BLaER1 (cell line): ENCODE data around the gene ITSN1.
"Not testable (repeated sequence)": the region's sequence is repeated elsewhere in the genome, so short reads cannot be mapped to it uniquely, and the experiment has no call there.

ENCODE experiments used
- H3K27ac ChIP-seq: shearing (Covaris generic); formaldehyde crosslinking; 2 replicates; pipeline ENCODE4 v1.8.1; 2022
- H3K27me3 ChIP-seq: shearing (Covaris generic); formaldehyde crosslinking; 2 replicates; pipeline ENCODE4 v1.8.1; 2022
- H3K36me3 ChIP-seq: shearing (Covaris generic); formaldehyde crosslinking; 2 replicates; pipeline ENCODE4 v1.8.1; 2022
- H3K4me1 ChIP-seq: shearing (Covaris generic); formaldehyde crosslinking; 2 replicates; pipeline ENCODE4 v1.8.1; 2022
- H3K4me2 ChIP-seq: shearing (Covaris generic); formaldehyde crosslinking; 2 replicates; pipeline ENCODE4 v1.8.1; 2022
- H3K4me3 ChIP-seq: shearing (Covaris generic); formaldehyde crosslinking; 2 replicates; pipeline ENCODE4 v1.8.1; 2022
- H3K9ac ChIP-seq: shearing (Covaris generic); formaldehyde crosslinking; 2 replicates; pipeline ENCODE4 v1.8.1; 2022
- H3K9me3 ChIP-seq: shearing (Covaris generic); formaldehyde crosslinking; 2 replicates; pipeline ENCODE4 v1.8.1; 2022
- H4K20me1 ChIP-seq: shearing (Covaris generic); formaldehyde crosslinking; 2 replicates; pipeline ENCODE4 v1.8.1; 2022
- Cebpa-rat ChIP-seq: shearing (Covaris generic); IDR thresholded peaks from 2 replicates; pipeline ENCODE4 v1.8.1; 2022

ITSN1 gene

DNA sequence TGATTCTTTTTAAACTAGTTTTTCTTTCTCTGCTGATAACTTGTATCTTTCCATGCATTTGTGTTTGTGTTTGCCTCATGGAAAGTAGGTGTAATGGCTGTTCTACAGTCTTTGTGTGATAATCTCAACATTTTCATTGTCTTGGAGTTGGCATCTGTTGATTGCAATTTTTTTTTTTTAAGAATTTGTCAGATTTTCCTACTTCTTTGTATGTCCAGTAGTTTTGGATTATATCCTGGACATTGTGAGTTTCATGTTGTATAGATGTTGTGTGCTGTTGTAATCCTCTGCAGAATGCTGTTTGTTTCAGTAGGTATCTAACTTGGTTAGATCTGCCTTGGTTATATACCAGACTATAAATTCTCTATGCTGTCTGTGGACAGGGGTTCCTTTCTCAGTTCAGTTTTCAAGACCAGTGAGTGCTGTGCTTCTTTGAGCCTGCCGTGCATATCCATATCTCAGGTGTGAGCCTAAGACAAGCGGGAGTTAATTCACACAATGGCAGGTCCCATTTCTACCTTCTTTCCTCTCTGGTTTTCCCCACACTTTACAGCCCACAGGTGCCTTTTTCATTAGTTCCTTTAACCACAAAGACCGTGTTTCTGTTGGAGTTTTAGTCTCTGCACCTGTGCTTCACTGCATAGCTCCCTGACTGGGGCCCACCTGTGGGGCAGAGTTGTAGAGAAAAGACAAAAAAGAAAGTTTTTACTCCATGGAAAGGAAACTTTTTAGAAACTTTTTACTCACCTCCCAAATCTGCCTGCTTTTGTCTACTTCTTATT lies 69.9 kb downstream of the ITSN1 start:
- Histone ChIP-seq H3K27me3 (no peaks in the 10 kb centered on the region), H3K9me3 (peaks cover 33% of the 10 kb centered on the region), H3K4me2 (no peak overlapping the region), H3K9ac (no peak overlapping the region), H3K27ac (no peak overlapping the region), H3K4me1 (no peaks in the 10 kb centered on the region), H4K20me1 (no peaks in the 10 kb centered on the region), H3K4me3 (no peak overlapping the region), H3K36me3 (no peaks in the 10 kb centered on the region)
- no peak for TF ChIP-seq Cebpa-rat

DNA sequence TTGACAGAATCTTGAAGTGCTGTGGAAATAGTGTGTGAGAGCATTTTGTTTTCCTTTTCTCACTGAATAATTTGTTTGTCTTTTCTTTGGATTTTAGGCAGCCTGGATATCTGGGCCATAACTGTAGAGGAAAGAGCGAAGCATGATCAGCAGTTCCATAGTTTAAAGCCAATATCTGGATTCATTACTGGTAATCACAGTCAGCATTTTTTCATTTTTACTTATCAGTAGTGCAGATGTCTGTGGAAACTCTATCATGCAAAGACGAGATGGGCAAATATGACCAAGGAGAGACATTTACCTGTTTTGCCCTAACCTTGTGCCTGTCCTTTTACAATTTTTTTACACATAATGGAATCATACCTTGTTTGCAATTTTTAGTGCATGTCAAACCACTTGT lies 78.8 kb downstream of the ITSN1 start:
- H3K9ac ChIP-seq = no peak overlapping the region
- no peaks in the 10 kb centered on the region for H3K27me3 ChIP-seq
- no peak for TF ChIP-seq Cebpa-rat
- H3K36me3 ChIP-seq = 0 out of 2 replicates have a peak, but pooled peaks cover 6% of the 10 kb centered on the region
- no peaks in the 10 kb centered on the region for H3K9me3 ChIP-seq
- H4K20me1 ChIP-seq = no peaks in the 10 kb centered on the region
- no peak overlapping the region for H3K27ac ChIP-seq
- no peak overlapping the region for H3K4me2 ChIP-seq
- H3K4me1 ChIP-seq = no peaks in the 10 kb centered on the region
- no peak overlapping the region for H3K4me3 ChIP-seq

DNA sequence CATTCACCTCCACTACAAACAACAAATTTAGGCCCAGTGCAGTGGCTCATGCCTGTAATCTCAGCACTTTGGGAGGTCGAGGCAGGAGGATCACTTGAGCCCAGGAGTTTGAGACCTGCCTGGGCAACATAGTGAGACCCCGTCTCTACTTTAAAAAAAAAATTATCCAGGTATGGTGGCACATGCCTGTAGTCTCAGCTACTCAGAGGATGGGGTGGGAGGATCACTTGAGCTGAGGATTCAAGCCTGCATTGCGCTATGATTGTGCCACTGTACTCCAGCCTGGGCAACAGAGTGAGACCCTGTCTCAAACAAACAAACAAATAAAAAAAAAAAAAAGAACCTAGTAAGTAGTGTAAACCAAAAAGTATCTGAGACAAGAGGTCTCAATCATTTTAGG lies 86.8 kb downstream of the ITSN1 start:
- not testable (repeated sequence) for H3K4me2 ChIP-seq, H3K9me3 ChIP-seq, H3K4me1 ChIP-seq, H3K9ac ChIP-seq, H3K27ac ChIP-seq, H4K20me1 ChIP-seq, H3K36me3 ChIP-seq, H3K27me3 ChIP-seq, H3K4me3 ChIP-seq

DNA sequence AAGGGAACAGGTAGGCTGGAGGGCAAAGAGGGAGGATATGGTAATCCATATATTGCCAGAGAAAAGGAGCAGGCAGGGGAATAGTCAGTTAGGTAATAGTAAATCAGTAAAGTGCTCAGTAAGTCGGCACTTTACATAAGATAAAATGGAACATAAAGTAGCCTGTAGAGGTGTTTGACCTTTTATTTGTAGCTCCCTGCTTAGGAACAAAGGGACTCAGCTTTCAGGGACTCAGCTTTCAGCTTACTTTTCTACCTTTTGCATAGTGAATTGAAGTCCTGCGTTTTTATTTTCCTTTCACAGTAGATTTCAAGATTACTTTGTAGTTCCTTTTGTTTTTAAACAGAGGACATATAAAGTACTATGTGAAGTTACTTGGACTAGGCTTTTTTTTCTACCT lies 87.3 kb downstream of the ITSN1 start:
- H3K4me3 ChIP-seq = no peak overlapping the region
- no peaks in the 10 kb centered on the region for H4K20me1 ChIP-seq
- no peaks in the 10 kb centered on the region for H3K36me3 ChIP-seq
- H3K9me3 ChIP-seq = no peaks in the 10 kb centered on the region
- H3K4me1 ChIP-seq = no peaks in the 10 kb centered on the region
- H3K27me3 ChIP-seq = no peaks in the 10 kb centered on the region
- H3K27ac ChIP-seq = no peak overlapping the region
- no peak for TF ChIP-seq Cebpa-rat
- H3K9ac ChIP-seq = no peak overlapping the region
- no peak overlapping the region for H3K4me2 ChIP-seq

DNA sequence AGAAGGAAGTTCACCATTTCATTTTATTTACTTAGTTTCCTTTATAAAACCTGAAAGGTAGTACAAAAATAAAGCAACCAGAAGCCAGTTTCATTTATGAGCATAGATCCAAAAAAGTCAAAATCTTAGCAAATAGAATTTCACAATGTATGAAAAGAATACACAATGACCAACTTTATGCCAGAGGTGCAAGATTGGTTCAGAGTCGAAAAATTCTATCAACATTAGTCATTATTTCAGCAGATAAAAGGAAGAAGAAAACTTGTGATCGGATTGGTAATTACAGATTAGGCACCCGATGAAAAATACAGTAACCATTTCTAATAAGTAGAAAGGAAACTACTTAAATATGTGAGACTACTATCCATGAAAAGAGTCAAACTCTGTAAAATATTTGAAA lies 89.1 kb downstream of the ITSN1 start:
- Histone ChIP-seq H3K27me3 (no peaks in the 10 kb centered on the region), H3K4me3 (no peak overlapping the region), H3K4me2 (no peak overlapping the region), H3K4me1 (no peaks in the 10 kb centered on the region), H3K27ac (no peak overlapping the region), H3K36me3 (no peaks in the 10 kb centered on the region), H3K9ac (no peak overlapping the region), H4K20me1 (no peaks in the 10 kb centered on the region), H3K9me3 (no peaks in the 10 kb centered on the region)
- no peak for TF ChIP-seq Cebpa-rat

DNA sequence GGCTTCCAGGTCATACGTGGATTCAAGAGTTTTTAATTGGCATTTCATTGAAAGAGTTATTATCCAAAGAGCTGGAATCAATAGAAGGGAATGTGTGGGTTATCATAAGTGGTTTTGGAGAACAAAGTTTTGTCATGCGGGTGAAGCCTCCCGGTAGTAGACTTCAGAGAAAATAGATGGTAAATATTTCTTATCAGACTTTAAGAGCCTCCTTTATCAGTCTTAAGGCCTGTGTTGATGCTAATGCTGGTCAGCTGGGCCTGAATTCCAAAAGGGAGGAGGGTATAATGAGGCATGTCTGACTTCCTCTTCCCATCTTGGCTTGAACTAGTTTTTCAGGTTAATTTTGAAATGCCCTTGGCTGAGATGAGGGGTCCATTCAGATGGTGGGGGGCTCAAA lies 89.7 kb downstream of the ITSN1 start:
- no peak for TF ChIP-seq Cebpa-rat
- Histone ChIP-seq H3K27me3 (no peaks in the 10 kb centered on the region), H4K20me1 (no peaks in the 10 kb centered on the region), H3K27ac (no peak overlapping the region), H3K9me3 (no peaks in the 10 kb centered on the region), H3K4me3 (no peak overlapping the region), H3K4me1 (no peaks in the 10 kb centered on the region), H3K36me3 (no peaks in the 10 kb centered on the region), H3K9ac (no peak overlapping the region), H3K4me2 (no peak overlapping the region)

DNA sequence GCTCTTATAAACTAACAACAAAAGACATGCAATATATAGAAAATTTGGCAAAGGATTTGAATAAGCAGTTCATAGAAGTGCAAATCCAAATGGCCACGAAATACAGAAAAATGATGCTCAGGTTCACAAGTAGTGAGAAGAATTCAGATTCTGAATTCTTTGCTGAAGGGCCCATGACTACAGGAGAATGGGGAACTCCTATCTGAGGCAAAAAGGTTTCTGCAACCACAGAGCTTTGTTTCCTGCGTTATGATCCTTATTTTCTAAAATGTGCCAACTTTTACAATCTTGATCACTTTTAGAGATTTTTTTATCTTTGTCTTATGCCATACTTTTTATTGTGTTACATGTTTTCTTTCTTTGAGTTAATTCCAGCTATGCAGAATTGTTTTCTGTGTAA lies 91.3 kb downstream of the ITSN1 start:
- no peaks in the 10 kb centered on the region for H3K4me1 ChIP-seq
- H3K4me2 ChIP-seq = no peak overlapping the region
- H3K27ac ChIP-seq = no peak overlapping the region
- no peaks in the 10 kb centered on the region for H4K20me1 ChIP-seq
- TF ChIP-seq Cebpa-rat = no peak
- H3K4me3 ChIP-seq = no peak overlapping the region
- H3K9ac ChIP-seq = no peak overlapping the region
- no peaks in the 10 kb centered on the region for H3K27me3 ChIP-seq
- H3K9me3 ChIP-seq = no peaks in the 10 kb centered on the region
- no peaks in the 10 kb centered on the region for H3K36me3 ChIP-seq

DNA sequence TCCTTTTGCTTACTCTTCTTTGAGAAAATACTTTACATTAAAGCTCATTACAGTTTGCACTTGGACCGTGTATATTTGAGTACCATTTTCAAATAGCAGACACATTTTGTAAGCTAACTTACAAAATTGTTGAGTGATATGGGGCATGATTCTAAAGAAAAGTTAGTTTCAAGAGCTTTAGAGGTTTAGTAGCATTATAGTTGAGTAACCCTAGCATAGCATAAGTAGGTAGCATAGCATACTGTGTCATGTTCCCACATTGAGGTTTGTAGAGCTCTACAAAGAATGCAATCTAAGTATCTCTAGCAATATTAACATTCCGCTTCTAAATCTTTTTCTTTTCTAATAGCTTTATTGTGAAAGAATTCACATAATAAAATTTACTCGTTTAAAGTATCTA lies 92.0 kb downstream of the ITSN1 start:
- H3K27me3 ChIP-seq = no peaks in the 10 kb centered on the region
- no peak overlapping the region for H3K9ac ChIP-seq
- H3K36me3 ChIP-seq = no peaks in the 10 kb centered on the region
- no peaks in the 10 kb centered on the region for H3K4me1 ChIP-seq
- H3K4me2 ChIP-seq = no peak overlapping the region
- H3K27ac ChIP-seq = no peak overlapping the region
- no peak overlapping the region for H3K4me3 ChIP-seq
- no peaks in the 10 kb centered on the region for H4K20me1 ChIP-seq
- no peak for TF ChIP-seq Cebpa-rat
- H3K9me3 ChIP-seq = no peaks in the 10 kb centered on the region

DNA sequence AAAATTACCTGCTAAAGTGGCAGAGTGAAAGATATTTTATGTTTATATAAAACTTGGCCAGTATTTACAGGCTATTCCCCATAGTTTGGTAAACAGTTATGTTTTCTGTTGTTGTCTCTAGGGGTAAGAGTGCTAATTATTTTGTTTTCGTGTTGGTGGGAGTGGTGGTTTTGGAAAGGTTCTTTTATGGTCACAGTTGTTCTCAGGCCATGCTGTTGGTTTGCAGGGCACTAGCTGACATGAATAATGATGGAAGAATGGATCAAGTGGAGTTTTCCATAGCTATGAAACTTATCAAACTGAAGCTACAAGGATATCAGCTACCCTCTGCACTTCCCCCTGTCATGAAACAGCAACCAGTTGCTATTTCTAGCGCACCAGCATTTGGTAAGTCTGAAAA lies 92.5 kb downstream of the ITSN1 start:
- Histone ChIP-seq H3K27me3 (no peaks in the 10 kb centered on the region), H3K9ac (no peak overlapping the region), H3K36me3 (no peaks in the 10 kb centered on the region), H3K4me2 (no peak overlapping the region), H3K9me3 (no peaks in the 10 kb centered on the region), H3K27ac (no peak overlapping the region), H3K4me1 (no peaks in the 10 kb centered on the region), H4K20me1 (no peaks in the 10 kb centered on the region), H3K4me3 (no peak overlapping the region)
- no peak for TF ChIP-seq Cebpa-rat

DNA sequence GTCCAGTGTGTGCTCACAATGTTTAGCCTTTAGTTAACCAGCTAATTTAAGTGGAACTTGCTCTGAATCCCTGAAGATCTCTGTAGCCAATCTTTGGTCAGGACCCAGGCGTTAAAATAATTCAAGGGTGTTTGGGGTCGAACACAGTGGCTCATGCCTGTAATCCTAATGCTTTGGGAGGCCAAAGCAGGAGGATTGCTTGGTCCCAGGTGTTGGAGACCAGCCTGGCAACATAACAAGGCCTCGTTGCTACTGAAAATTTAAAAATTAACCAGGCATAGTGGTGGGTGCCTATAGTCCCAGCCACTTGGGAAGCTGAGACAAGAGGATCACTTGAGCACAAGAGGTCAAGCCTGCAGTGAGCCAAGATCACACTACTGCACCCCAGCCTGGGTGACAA lies 94.3 kb downstream of the ITSN1 start:
- Histone ChIP-seq H3K36me3 (no peaks in the 10 kb centered on the region), H3K27ac (no peak overlapping the region), H3K4me3 (no peak overlapping the region), H3K9me3 (no peaks in the 10 kb centered on the region), H4K20me1 (no peaks in the 10 kb centered on the region), H3K4me2 (no peak overlapping the region), H3K4me1 (no peaks in the 10 kb centered on the region), H3K9ac (no peak overlapping the region), H3K27me3 (no peaks in the 10 kb centered on the region)
- no peak for TF ChIP-seq Cebpa-rat

DNA sequence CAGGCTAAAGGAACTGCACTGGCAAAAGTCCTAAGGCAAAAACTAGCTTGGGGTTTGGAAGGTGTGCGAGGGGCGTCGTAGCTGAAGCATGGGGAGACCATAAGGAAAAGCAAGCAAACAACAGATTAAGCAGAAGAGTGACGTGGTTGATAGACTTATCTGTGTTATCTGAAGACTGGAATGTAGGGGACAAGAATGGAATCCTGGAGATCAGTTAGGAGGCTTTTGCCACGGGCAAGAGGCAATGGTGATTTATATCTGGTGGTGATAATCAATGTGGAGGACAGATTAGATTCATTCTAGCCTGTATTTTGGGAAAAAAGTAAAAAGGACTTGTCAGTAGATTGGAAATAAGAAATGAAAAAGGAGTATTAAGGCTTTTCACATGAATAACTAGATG lies 97.4 kb downstream of the ITSN1 start:
- Histone ChIP-seq H3K9me3 (no peaks in the 10 kb centered on the region), H4K20me1 (no peaks in the 10 kb centered on the region), H3K4me1 (no peaks in the 10 kb centered on the region), H3K36me3 (no peaks in the 10 kb centered on the region), H3K4me3 (no peak overlapping the region), H3K27me3 (no peaks in the 10 kb centered on the region), H3K27ac (no peak overlapping the region), H3K9ac (no peak overlapping the region), H3K4me2 (no peak overlapping the region)
- no peak for TF ChIP-seq Cebpa-rat
